ENCODE data around the gene ALKBH4.

The ALKBH4 gene

DNA sequence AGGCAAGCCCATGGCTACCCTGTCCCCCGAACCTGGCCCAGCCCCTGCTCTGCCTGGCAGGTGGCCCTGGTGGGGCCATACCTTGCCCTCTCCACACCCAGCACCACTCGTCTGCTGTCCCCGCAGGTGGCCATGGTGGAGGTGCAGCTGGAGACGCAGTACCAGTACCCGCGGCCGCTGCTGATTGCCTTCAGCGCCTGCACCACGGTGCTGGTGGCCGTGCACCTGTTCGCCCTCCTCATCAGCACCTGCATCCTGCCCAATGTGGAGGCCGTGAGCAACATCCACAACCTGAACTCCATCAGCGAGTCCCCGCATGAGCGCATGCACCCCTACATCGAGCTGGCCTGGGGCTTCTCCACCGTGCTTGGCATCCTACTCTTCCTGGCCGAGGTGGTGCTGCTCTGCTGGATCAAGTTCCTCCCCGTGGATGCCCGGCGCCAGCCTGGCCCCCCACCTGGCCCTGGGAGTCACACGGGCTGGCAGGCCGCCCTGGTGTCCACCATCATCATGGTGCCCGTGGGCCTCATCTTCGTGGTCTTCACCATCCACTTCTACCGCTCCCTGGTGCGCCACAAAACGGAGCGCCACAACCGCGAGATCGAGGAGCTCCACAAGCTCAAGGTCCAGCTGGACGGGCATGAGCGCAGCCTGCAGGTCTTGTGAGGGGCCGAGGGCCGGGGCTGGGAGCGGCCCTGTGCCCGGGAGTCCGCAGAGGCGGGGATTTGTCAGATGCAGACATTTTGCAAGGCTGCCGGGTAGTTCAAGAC, 18.1 kb downstream of the ALKBH4 start:
- DNase-seq (ENCODE audit: insufficient read length, low spot score) (no peak), FAIRE-seq (no peak)
- TF ChIP-seq, protein P1, sequence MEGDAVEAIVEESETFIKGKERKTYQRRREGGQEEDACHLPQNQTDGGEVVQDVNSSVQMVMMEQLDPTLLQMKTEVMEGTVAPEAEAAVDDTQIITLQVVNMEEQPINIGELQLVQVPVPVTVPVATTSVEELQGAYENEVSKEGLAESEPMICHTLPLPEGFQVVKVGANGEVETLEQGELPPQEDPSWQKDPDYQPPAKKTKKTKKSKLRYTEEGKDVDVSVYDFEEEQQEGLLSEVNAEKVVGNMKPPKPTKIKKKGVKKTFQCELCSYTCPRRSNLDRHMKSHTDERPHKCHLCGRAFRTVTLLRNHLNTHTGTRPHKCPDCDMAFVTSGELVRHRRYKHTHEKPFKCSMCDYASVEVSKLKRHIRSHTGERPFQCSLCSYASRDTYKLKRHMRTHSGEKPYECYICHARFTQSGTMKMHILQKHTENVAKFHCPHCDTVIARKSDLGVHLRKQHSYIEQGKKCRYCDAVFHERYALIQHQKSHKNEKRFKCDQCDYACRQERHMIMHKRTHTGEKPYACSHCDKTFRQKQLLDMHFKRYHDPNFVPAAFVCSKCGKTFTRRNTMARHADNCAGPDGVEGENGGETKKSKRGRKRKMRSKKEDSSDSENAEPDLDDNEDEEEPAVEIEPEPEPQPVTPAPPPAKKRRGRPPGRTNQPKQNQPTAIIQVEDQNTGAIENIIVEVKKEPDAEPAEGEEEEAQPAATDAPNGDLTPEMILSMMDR (IDR thresholded peaks at IDR 0.05; ENCODE audit: insufficient read depth, missing control alignments) = no peak

DNA sequence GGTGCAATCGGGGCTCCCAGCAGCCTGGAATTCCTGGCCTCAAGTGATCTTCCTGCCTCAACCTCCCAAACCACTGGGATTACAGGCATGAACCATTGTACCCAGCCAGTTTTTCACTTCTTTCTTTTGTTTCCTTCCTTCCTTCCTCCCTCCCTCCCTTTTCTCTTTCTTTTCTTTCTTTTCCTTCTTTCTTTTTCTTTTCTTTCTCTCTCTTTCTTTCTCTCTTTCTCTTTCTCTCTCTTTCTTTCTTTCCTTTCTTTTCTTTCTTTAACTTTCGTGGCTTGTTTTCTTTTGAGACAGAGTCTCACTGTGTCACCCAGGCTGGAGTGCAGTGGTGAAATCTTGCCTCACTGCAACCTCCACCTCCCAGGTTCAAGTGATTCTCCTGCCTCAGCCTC, 19.0 kb downstream of the ALKBH4 start:
- no peak for DNase-seq (ENCODE audit: insufficient read length, low spot score)
- TF ChIP-seq, protein P1 (IDR thresholded peaks at IDR 0.05; ENCODE audit: insufficient read depth, missing control alignments) = no peak
- no peak for FAIRE-seq

DNA sequence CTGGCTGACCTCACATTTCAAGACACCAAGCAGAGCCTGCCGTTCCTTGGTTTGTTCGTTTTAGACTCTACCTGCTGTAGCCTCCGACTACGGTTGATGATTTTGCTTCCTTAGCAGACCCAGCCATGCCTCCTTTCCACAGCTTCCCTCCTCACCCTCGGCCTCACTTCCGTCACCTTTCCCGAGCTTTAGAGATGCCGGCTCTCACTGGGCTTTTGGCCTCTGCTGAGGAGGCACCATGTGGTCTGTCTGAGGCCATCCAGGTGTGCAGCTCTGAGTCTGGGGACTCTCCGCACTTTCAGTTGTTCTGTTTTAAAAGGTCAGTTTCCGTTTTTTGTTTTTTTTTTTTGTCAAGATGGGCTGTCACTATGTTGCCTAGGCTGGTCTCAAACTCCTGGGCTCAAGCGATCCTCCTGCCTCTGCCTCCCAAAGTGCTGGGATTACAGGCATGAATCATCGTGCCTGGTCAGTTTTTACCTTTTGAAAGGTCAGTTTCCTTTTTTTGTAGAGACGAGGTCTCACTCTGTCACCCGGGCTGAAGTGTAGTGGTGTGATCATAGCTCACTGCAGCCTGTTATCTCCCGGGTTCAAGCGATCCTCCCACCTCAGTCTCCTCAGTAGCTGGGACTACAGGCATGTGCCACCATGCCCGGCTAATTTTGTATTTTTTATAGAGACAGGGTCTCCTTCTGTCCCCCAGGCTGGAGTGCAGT, 19.5 kb downstream of the ALKBH4 start:
- FAIRE-seq (no peak), DNase-seq (ENCODE audit: insufficient read length, low spot score) (no peak)
- TF ChIP-seq, protein P1 (IDR thresholded peaks at IDR 0.05; ENCODE audit: insufficient read depth, missing control alignments) = no peak

DNA sequence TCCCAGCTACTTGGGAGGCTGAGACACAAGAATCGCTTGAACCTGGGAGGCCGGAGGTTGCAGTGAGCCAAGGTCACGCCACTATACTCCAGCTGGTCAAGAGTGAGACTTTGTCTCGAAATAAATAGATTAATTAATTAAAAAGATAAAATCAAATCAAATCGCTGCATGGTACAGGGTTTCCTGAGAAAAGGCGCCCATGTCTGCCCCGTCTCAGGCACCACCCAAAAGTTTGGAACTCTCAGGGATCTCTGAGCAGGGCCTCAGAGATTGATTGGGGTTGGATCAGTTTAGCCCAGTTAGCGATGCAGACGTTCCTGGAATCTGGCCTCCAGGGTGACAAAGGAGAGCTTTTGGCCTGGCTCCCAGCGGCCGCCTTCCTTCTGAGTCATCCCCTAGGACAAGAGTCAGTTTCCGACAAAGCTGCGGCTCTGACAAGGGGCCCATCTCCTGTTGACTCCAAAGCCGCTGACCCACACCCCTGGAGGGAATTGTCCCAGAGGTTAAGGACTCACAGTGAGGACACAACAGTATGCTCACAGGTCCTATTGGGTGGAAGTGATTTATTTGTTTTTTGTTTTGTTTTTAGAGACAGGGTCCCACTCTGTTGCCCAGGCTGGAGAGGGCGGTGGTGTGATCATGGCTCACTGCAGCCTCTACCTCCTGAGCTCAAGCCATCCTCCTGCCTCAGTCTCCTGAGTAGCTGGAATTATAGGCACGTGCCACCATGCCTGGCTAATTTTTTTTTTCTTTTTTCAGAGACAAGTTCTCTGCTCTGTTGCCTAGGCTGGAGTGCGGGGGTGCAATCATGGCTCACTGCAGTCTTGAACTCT, 24.5 kb downstream of the ALKBH4 start:
- TF ChIP-seq, protein P1 (IDR thresholded peaks at IDR 0.05; ENCODE audit: insufficient read depth, missing control alignments) = no peak
- FAIRE-seq (no peak), DNase-seq (ENCODE audit: insufficient read length, low spot score) (no peak)

DNA sequence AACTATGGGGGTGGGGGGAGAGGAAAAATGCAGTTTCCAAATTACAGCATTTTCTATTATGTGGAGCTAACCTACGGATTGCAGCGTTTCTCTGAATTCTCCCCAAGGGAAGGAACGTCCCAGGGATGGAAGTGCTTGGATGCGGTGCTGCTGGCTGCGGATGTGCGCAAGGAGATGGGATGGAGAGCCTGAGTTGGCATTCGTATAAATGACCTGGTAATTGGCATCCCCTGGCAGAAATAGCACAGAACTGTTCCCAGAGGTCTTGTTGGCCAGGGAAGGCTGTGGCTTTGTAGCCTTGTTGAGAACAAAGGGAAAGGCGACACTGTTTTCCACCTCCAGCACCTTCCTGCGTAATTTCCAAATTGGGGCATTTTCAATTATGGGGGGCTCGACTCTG, 28.5 kb downstream of the ALKBH4 start:
- TF ChIP-seq, protein P1 (IDR thresholded peaks at IDR 0.05; ENCODE audit: insufficient read depth, missing control alignments) = no peak
- FAIRE-seq = no peak
- DNase-seq (ENCODE audit: insufficient read length, low spot score) = no peak

DNA sequence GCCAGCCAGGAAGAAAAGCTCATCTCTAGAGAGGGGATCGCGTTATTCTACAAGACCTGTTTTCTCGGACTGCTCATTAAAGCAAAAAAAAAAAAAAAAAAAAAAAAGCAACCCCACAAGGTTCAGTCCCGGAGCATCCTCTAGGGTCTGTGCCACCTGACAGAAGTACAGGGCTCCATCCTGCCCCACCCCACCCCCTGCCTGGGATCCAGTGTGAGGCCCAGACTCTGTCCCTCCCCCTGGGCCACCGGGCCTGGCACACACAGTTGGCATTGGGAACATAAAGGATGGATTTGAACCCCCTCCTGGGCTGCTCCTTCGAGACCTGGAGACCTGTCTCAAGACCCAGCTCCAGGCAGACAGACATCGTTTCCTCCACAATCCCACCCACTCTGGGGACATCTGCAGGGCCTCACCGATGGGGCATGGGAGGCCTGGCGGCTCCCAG, 30.6 kb downstream of the ALKBH4 start:
- DNase-seq (ENCODE audit: insufficient read length, low spot score) = no peak
- TF ChIP-seq, protein P1 (IDR thresholded peaks at IDR 0.05; ENCODE audit: insufficient read depth, missing control alignments) = no peak
- FAIRE-seq = no peak
